Measurements from ENCODE around the gene SAAL1.

Gene SAAL1

DNA sequence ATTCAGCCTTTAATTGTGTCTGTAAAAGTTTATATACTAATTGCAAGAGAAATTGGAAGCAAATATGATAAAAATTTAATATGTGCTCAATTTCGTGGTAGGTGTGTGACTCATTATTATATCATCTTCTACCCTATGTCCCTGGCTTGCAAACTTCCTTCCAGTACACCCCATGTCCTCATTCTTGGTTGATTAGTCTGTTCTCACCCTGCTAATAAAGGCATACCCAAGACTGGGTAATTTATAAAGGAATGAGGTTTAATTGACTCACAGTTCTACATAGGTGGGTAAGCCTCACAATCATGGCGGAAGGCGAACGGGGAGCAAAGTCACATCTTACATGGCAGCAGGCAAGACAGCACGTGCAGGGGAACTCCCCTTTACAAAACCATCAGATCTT lies 38.4 kb upstream of the SAAL1 start:
- ChIA-PET CTCF (interaction anchor here (1.2 kb wide), 1 partner anchor 10 kb away, joined by 3 read pairs; no protein-coding TSS in a partner anchor), POLR2A (interaction anchor here (0.5 kb wide), 1 partner anchor 560 kb away, joined by 5 read pairs; no protein-coding TSS in a partner anchor)
- Histone ChIP-seq H3K36me3 (ENCODE audit: control insufficient read depth in 2 of 2, insufficient read depth in 1 of 2, low read length in 2 of 2) (no peaks in the 10 kb centered on the region), H3K27ac (ENCODE audit: extremely low read depth, low read depth, low read length) (no peak overlapping the region), H3K4me3 (ENCODE audit: low read depth, low read length) (no peak overlapping the region), H3K4me1 (ENCODE audit: control insufficient read depth, insufficient read depth, low read length) (no peaks in the 10 kb centered on the region), H3K9me3 (ENCODE audit: control insufficient read depth, insufficient read depth, low read depth, low read length) (no peaks in the 10 kb centered on the region)
- TF ChIP-seq ZNF692 (tag by site-specific recombination; IDR thresholded peaks at IDR 0.05), result no peak

DNA sequence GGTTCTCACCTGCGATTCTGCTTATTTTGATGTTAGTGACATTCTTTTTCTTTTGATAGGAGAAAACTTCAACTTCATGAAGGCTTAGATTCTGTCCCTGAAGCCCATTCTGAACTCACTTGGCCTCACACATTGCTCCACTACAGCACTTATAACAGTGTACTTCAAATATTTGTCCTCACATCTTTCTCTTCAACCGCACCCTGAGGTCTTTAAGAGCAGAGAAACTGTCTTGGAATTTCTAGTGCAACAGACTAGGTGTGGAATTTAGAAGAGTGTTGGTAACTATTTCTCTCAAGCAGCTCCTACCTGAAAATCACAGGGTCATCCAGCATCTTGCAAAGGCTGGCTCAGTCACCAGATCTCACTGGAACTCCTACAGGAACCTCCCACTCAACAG lies 34.3 kb upstream of the SAAL1 start:
- no peaks in the 10 kb centered on the region for H3K9me3 ChIP-seq (ENCODE audit: control insufficient read depth, insufficient read depth, low read depth, low read length)
- ChIA-PET POLR2A (no interaction called here), CTCF (interaction anchor here (0.6 kb wide), 1 partner anchor 1135 kb away, joined by 5 read pairs; no protein-coding TSS in a partner anchor)
- no peak overlapping the region for H3K4me3 ChIP-seq (ENCODE audit: low read depth, low read length)
- H3K27ac ChIP-seq (ENCODE audit: extremely low read depth, low read depth, low read length), result no peak overlapping the region
- no peak for TF ChIP-seq ZNF223 (tag by site-specific recombination; IDR thresholded peaks at IDR 0.05)
- no peak for TF ChIP-seq ZNF621 (tag by site-specific recombination; IDR thresholded peaks at IDR 0.05)
- TF ChIP-seq ZBTB49 (tag by site-specific recombination; IDR thresholded peaks at IDR 0.05; ENCODE audit: low read depth), result no peak
- TF ChIP-seq ZNF394 (tag by site-specific recombination; IDR thresholded peaks at IDR 0.05; ENCODE audit: borderline replicate concordance), result no peak
- TF ChIP-seq, protein P1, sequence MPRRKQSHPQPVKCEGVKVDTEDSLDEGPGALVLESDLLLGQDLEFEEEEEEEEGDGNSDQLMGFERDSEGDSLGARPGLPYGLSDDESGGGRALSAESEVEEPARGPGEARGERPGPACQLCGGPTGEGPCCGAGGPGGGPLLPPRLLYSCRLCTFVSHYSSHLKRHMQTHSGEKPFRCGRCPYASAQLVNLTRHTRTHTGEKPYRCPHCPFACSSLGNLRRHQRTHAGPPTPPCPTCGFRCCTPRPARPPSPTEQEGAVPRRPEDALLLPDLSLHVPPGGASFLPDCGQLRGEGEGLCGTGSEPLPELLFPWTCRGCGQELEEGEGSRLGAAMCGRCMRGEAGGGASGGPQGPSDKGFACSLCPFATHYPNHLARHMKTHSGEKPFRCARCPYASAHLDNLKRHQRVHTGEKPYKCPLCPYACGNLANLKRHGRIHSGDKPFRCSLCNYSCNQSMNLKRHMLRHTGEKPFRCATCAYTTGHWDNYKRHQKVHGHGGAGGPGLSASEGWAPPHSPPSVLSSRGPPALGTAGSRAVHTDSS (tag by site-specific recombination; IDR thresholded peaks at IDR 0.05), result no peak
- no peak for TF ChIP-seq OSR2 (tag by site-specific recombination; IDR thresholded peaks at IDR 0.05)
- TF ChIP-seq ZNF544 (tag by site-specific recombination; IDR thresholded peaks at IDR 0.05), result no peak
- TF ChIP-seq, protein P2, sequence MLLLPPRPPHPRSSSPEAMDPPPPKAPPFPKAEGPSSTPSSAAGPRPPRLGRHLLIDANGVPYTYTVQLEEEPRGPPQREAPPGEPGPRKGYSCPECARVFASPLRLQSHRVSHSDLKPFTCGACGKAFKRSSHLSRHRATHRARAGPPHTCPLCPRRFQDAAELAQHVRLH (tag by site-specific recombination; IDR thresholded peaks at IDR 0.05), result no peak
- no peak for TF ChIP-seq ZNF311 (tag by site-specific recombination; IDR thresholded peaks at IDR 0.05; ENCODE audit: borderline replicate concordance)
- no peaks in the 10 kb centered on the region for H3K36me3 ChIP-seq (ENCODE audit: control insufficient read depth in 2 of 2, insufficient read depth in 1 of 2, low read length in 2 of 2)
- no peaks in the 10 kb centered on the region for H3K4me1 ChIP-seq (ENCODE audit: control insufficient read depth, insufficient read depth, low read length)

DNA sequence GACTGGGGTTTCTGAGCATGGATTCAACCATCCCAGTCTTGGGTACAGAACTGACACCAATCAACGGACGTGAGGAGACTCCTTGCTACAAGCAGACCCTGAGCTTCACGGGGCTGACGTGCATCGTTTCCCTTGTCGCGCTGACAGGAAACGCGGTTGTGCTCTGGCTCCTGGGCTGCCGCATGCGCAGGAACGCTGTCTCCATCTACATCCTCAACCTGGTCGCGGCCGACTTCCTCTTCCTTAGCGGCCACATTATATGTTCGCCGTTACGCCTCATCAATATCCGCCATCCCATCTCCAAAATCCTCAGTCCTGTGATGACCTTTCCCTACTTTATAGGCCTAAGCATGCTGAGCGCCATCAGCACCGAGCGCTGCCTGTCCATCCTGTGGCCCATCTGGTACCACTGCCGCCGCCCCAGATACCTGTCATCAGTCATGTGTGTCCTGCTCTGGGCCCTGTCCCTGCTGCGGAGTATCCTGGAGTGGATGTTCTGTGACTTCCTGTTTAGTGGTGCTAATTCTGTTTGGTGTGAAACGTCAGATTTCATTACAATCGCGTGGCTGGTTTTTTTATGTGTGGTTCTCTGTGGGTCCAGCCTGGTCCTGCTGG lies 31.4 kb upstream of the SAAL1 start:
- no peaks in the 10 kb centered on the region for H3K36me3 ChIP-seq (ENCODE audit: control insufficient read depth in 2 of 2, insufficient read depth in 1 of 2, low read length in 2 of 2)
- ChIA-PET CTCF (no interaction called here), POLR2A (no interaction called here)
- no peak overlapping the region for H3K27ac ChIP-seq (ENCODE audit: extremely low read depth, low read depth, low read length)
- H3K9me3 ChIP-seq (ENCODE audit: control insufficient read depth, insufficient read depth, low read depth, low read length), result no peaks in the 10 kb centered on the region
- no peaks in the 10 kb centered on the region for H3K4me1 ChIP-seq (ENCODE audit: control insufficient read depth, insufficient read depth, low read length)
- no peak overlapping the region for H3K4me3 ChIP-seq (ENCODE audit: low read depth, low read length)
- TF ChIP-seq ZNF48 (tag by site-specific recombination; IDR thresholded peaks at IDR 0.05), result no peak
- no peak for TF ChIP-seq SETDB1 (IDR thresholded peaks at IDR 0.05; ENCODE audit: insufficient read length, low read length)
- TF ChIP-seq BCL11A (tag by site-specific recombination; IDR thresholded peaks at IDR 0.05; ENCODE audit: low read depth), result no peak
- no peak for TF ChIP-seq KLF10 (tag by site-specific recombination; IDR thresholded peaks at IDR 0.05)
- TF ChIP-seq ZNF791 (tag by site-specific recombination; IDR thresholded peaks at IDR 0.05), result no peak
- TF ChIP-seq HOXD13 (CRISPR knock-in tag; IDR thresholded peaks at IDR 0.05; ENCODE audit: borderline replicate concordance), result no peak
- no peak for TF ChIP-seq SALL2 (tag by site-specific recombination; IDR thresholded peaks at IDR 0.05; ENCODE audit: borderline replicate concordance)
- TF ChIP-seq, protein P3, sequence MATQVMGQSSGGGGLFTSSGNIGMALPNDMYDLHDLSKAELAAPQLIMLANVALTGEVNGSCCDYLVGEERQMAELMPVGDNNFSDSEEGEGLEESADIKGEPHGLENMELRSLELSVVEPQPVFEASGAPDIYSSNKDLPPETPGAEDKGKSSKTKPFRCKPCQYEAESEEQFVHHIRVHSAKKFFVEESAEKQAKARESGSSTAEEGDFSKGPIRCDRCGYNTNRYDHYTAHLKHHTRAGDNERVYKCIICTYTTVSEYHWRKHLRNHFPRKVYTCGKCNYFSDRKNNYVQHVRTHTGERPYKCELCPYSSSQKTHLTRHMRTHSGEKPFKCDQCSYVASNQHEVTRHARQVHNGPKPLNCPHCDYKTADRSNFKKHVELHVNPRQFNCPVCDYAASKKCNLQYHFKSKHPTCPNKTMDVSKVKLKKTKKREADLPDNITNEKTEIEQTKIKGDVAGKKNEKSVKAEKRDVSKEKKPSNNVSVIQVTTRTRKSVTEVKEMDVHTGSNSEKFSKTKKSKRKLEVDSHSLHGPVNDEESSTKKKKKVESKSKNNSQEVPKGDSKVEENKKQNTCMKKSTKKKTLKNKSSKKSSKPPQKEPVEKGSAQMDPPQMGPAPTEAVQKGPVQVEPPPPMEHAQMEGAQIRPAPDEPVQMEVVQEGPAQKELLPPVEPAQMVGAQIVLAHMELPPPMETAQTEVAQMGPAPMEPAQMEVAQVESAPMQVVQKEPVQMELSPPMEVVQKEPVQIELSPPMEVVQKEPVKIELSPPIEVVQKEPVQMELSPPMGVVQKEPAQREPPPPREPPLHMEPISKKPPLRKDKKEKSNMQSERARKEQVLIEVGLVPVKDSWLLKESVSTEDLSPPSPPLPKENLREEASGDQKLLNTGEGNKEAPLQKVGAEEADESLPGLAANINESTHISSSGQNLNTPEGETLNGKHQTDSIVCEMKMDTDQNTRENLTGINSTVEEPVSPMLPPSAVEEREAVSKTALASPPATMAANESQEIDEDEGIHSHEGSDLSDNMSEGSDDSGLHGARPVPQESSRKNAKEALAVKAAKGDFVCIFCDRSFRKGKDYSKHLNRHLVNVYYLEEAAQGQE (tag by site-specific recombination; IDR thresholded peaks at IDR 0.05), result no peak
- no peak for TF ChIP-seq GLI2 (tag by site-specific recombination; IDR thresholded peaks at IDR 0.05; ENCODE audit: borderline replicate concordance, low read depth)
- no peak for TF ChIP-seq ZNF16 (tag by site-specific recombination; IDR thresholded peaks at IDR 0.05; ENCODE audit: low read depth)
- TF ChIP-seq ZNF654 (tag by site-specific recombination; IDR thresholded peaks at IDR 0.05; ENCODE audit: low read depth), result no peak
